ENCODE measurements around the gene PPP3R1.

DNA sequence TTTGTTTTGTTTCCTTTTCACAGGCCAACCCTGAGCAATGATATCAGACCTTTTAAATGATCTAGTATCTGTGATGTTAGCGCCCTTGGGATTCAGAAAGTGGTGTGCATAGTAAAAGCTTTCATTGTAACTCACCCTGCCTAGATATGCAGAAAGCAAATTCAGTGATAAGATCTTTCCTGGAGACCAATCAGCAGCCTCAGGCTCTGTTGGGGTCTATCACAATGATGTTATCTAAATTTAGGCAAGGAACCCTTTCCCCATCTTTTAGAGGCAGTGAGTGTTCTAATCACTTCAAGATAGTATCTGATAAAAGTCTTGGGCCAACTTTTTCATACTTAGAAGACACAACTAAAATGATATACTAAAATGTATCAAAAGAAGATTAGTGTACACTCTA, 118.2 kb downstream of the PPP3R1 start:
- TF ChIP-seq TAF1 (IDR thresholded peaks at IDR 0.05; ENCODE audit: borderline replicate concordance, insufficient read depth, low read length) (no peak), POLR2AphosphoS5 (IDR thresholded peaks at IDR 0.05; ENCODE audit: low read depth, low read length) (no peak)
- TF ChIP-seq, protein P1, sequence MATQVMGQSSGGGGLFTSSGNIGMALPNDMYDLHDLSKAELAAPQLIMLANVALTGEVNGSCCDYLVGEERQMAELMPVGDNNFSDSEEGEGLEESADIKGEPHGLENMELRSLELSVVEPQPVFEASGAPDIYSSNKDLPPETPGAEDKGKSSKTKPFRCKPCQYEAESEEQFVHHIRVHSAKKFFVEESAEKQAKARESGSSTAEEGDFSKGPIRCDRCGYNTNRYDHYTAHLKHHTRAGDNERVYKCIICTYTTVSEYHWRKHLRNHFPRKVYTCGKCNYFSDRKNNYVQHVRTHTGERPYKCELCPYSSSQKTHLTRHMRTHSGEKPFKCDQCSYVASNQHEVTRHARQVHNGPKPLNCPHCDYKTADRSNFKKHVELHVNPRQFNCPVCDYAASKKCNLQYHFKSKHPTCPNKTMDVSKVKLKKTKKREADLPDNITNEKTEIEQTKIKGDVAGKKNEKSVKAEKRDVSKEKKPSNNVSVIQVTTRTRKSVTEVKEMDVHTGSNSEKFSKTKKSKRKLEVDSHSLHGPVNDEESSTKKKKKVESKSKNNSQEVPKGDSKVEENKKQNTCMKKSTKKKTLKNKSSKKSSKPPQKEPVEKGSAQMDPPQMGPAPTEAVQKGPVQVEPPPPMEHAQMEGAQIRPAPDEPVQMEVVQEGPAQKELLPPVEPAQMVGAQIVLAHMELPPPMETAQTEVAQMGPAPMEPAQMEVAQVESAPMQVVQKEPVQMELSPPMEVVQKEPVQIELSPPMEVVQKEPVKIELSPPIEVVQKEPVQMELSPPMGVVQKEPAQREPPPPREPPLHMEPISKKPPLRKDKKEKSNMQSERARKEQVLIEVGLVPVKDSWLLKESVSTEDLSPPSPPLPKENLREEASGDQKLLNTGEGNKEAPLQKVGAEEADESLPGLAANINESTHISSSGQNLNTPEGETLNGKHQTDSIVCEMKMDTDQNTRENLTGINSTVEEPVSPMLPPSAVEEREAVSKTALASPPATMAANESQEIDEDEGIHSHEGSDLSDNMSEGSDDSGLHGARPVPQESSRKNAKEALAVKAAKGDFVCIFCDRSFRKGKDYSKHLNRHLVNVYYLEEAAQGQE (IDR thresholded peaks at IDR 0.05; ENCODE audit: insufficient read depth in 1 of 2, low read depth in 2 of 2, low read length in 2 of 2), result no peak

Data from PFSK-1 (cell line).